Smooth muscle cell (in vitro differentiated cells): ENCODE measurements around the gene TYRO3. TPM values are rescaled to one million over a fixed set of nuclear protein-coding genes. Genes with fewer than 3 reads are reported as not detected.

Source experiments
- DNase-seq: peaks from one replicate; lab custom pipeline; 2025; ENCODE audit not compliant: unreplicated experiment; lab: John Stamatoyannopoulos, UW
- H2AFZ ChIP-seq: fragments of 200-600 bp; sonication (generic); 2 replicates; pipeline ENCODE4 v1.6.0; 2016; ENCODE audit warnings: antibody characterized with exemption, low read depth, mild to moderate bottlenecking
- H3F3A ChIP-seq: fragments of 200-600 bp; sonication (generic); 2 replicates; pipeline ENCODE4 v1.6.0; 2017; ENCODE audit warnings: antibody characterized with exemption, low read depth
- H3K27ac ChIP-seq: fragments of 200-600 bp; sonication (generic); 2 replicates; pipeline ENCODE4 v1.5.1; 2016; ENCODE audit warnings: low read depth, mild to moderate bottlenecking
- H3K27me3 ChIP-seq: fragments of 200-600 bp; sonication (generic); 2 replicates; pipeline ENCODE4 v1.6.1; 2016; ENCODE audit warnings: low read depth, mild to moderate bottlenecking
- H3K36me3 ChIP-seq: fragments of 200-600 bp; sonication (generic); 2 replicates; pipeline ENCODE4 v1.5.1; 2016; ENCODE audit warnings: low read depth
- H3K4me1 ChIP-seq: fragments of 200-600 bp; sonication (generic); 2 replicates; pipeline ENCODE4 v1.5.1; 2016; ENCODE audit warnings: low read depth
- H3K4me2 ChIP-seq: fragments of 200-600 bp; sonication (generic); 2 replicates; pipeline ENCODE4 v1.6.0; 2016; ENCODE audit warnings: mild to moderate bottlenecking
- H3K4me3 ChIP-seq: fragments of 200-600 bp; sonication (generic); 2 replicates; pipeline ENCODE4 v1.5.1; 2016; ENCODE audit warnings: mild to moderate bottlenecking
- H3K79me2 ChIP-seq: fragments of 200-600 bp; sonication (generic); 2 replicates; pipeline ENCODE4 v1.6.0; 2016; ENCODE audit warnings: low read depth, mild to moderate bottlenecking
- H3K9ac ChIP-seq: fragments of 200-600 bp; sonication (generic); 2 replicates; pipeline ENCODE4 v1.6.0; 2016; ENCODE audit warnings: low read depth
- H3K9me3 ChIP-seq: fragments of 200-600 bp; sonication (generic); replicated peaks from 2 replicates; pipeline ENCODE4 v1.5.1; 2016; ENCODE audit warnings: low read depth
- H4K20me1 ChIP-seq: fragments of 200-600 bp; sonication (generic); 2 replicates; pipeline ENCODE4 v1.6.0; 2016; ENCODE audit warnings: low read depth
- CTCF ChIP-seq: fragments of 200-600 bp; sonication (generic); IDR thresholded peaks from 2 replicates; pipeline ENCODE4 v1.5.1; 2017; ENCODE audit warnings: borderline replicate concordance, mild to moderate bottlenecking, antibody characterized with exemption; ENCODE audit not compliant: insufficient read depth, poor library complexity, severe bottlenecking
- WGBS: methylation state at CpG from one replicate; pipeline ENCODE4 v1.1.7; 2016; ENCODE audit warnings: low lambda C conversion rate; 5-methylcytosine and 5-hydroxymethylcytosine counted together
- polyA plus RNA-seq: library from polyadenylated mRNA; unstranded; fragments of >200 nt; fragmentation: Nextera tagmentation; extraction: Ambion mirVana; gene quantifications from 2 replicates; pipeline ENCODE4 v1.2.1, GENCODE V29; 2016
- total RNA-seq: library from RNA; depleted of rRNA; stranded (reverse); fragments of >200 nt; gene quantifications from 2 replicates; pipeline ENCODE4 v1.2.3, GENCODE V29; 2014

Gene TYRO3
- total and polyA plus RNA-seq, 2 experiments from 2014 or later = 11.5 to 20.5 TPM

DNA sequence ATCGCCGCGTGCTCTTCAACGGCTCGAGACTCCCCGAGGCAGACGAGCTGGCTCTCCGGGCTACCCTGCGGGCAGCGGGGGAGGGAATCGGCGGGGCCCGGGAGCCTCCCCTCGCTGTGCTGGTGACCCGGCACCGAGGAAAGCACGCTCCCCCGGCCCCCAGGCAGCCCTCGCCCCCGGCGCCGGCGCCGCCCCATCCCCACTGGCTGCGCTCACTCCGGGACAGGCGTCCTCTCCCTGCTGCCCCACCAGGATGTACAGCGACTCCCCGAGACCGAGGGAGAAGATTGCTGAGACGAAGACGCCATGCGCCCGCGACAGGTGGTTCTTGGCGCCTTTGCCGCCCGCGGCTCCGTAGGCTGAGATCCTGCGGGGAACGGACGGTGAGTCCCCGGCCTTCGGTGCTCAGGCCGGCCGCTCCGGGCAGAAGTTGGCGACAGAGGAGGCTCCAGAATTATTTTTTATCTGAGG, 47.1 kb upstream of the TYRO3 start:
- no peak overlapping the region for H2AFZ ChIP-seq

DNA sequence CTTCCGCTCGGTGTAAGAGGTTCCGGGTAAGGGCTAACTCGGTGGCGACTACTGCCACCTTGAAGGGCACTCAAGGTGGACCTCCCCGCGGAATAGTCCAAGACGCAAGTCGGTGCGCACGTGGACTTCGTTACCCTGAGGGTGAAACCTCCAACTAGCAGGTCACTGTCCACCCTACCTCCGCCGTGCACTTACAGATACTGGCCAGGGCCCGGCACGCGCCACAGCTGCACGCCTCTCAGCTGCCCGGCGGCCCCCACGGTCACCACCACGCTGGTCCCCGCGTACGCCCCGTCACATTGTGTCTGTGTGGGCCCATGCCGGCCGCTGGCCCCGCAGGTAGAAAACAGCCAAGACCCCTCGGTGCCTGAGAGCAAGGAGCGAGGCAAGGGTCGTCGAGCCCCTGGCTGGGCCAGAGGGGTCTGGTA, 46.5 kb upstream of the TYRO3 start:
- H4K20me1 ChIP-seq = no peaks in the 10 kb centered on the region
- no peaks in the 10 kb centered on the region for H3K79me2 ChIP-seq
- H3K27ac ChIP-seq = no peak overlapping the region
- no peak for DNase-seq
- H3K9me3 ChIP-seq = no peaks in the 10 kb centered on the region
- no peak overlapping the region for H3K9ac ChIP-seq
- peak overlapping the region; percentile 40 for H3K4me3 ChIP-seq
- H3K36me3 ChIP-seq = no peaks in the 10 kb centered on the region
- no peak overlapping the region for H2AFZ ChIP-seq
- peak overlapping the region; percentile 88 for H3K4me2 ChIP-seq
- no peak for TF ChIP-seq CTCF
- WGBS = 20% methylated on average over 31 of the region's 33 CpGs
- no peaks in the 10 kb centered on the region for H3F3A ChIP-seq
- peaks cover 24% of the 10 kb centered on the region for H3K4me1 ChIP-seq
- peaks cover 60% of the 10 kb centered on the region for H3K27me3 ChIP-seq

More for the DNA sequence above, 47.1 kb upstream of the TYRO3 start:
- H3K27ac ChIP-seq = no peak overlapping the region
- no peak for DNase-seq
- no peaks in the 10 kb centered on the region for H3F3A ChIP-seq
- H3K27me3 ChIP-seq = peaks cover 64% of the 10 kb centered on the region
- 7% methylated on average over 25 of the region's 49 CpGs for WGBS
- peak overlapping the region; percentile 88 for H3K4me2 ChIP-seq
- H3K9me3 ChIP-seq = no peaks in the 10 kb centered on the region
- no peaks in the 10 kb centered on the region for H3K79me2 ChIP-seq
- TF ChIP-seq CTCF = no peak
- H3K4me3 ChIP-seq = peak overlapping the region; percentile 18
- no peaks in the 10 kb centered on the region for H3K36me3 ChIP-seq
- H3K4me1 ChIP-seq = peaks cover 24% of the 10 kb centered on the region
- no peak overlapping the region for H3K9ac ChIP-seq
- H4K20me1 ChIP-seq = no peaks in the 10 kb centered on the region

GRCh38 chr15:41512940-41513505, 46.0 kb upstream of the TYRO3 start:
- Histone ChIP-seq H2AFZ (no peak overlapping the region), H3K9ac (no peak overlapping the region), H4K20me1 (no peaks in the 10 kb centered on the region), H3K4me3 (peak overlapping the region; percentile 40), H3K4me2 (peak overlapping the region; percentile 88), H3K9me3 (no peaks in the 10 kb centered on the region), H3K27ac (no peak overlapping the region), H3K36me3 (no peaks in the 10 kb centered on the region), H3K79me2 (no peaks in the 10 kb centered on the region), H3F3A (no peaks in the 10 kb centered on the region), H3K27me3 (peaks cover 56% of the 10 kb centered on the region), H3K4me1 (peaks cover 24% of the 10 kb centered on the region)
- no peak for TF ChIP-seq CTCF
- DNase-seq = no peak
- WGBS = 4% methylated on average over 40 of the region's 40 CpGs
